ENCODE data around the gene TMCC2.
"Not testable (repeated sequence)": the region's sequence is repeated elsewhere in the genome, so short reads cannot be mapped to it uniquely, and the experiment has no call there.

Gene TMCC2

GRCh38 chr1:205227584-205228013 is at the start of gene TMCC2:
TSS of gene TMCC2 (plus strand) at chr1:205227946. CDS start at chr1:205228565, 619 bp downstream.
- DNase-seq (ENCODE audit: low read depth): peak; percentile 55

- DNase-seq (ENCODE audit: low read depth): no peak
These were observed 47.9 kb upstream of the TMCC2 start for GRCh38 chr1:205179842-205180241.

GRCh38 chr1:205180331-205180730 is 47.4 kb upstream of the TMCC2 start:
- not testable (repeated sequence) for DNase-seq (ENCODE audit: low read depth)

- DNase-seq (ENCODE audit: low read depth): no peak
These were observed 44.8 kb upstream of the TMCC2 start for GRCh38 chr1:205182930-205183329.

- no peak for DNase-seq (ENCODE audit: low read depth)
These were observed 43.9 kb upstream of the TMCC2 start for GRCh38 chr1:205183676-205184335.

- no peak for DNase-seq (ENCODE audit: low read depth)
These were observed 41.6 kb upstream of the TMCC2 start for GRCh38 chr1:205186191-205186590.

GRCh38 chr1:205187420-205187819 is 40.3 kb upstream of the TMCC2 start:
- DNase-seq (ENCODE audit: low read depth): no peak

GRCh38 chr1:205188098-205188497 is 39.6 kb upstream of the TMCC2 start:
- no peak for DNase-seq (ENCODE audit: low read depth)

GRCh38 chr1:205188596-205188995 is 39.1 kb upstream of the TMCC2 start:
- DNase-seq (ENCODE audit: low read depth): no peak

GRCh38 chr1:205189131-205189530 is 38.6 kb upstream of the TMCC2 start:
- no peak for DNase-seq (ENCODE audit: low read depth)

- DNase-seq (ENCODE audit: low read depth): no peak
These were observed 36.7 kb upstream of the TMCC2 start for GRCh38 chr1:205190845-205191577.

GRCh38 chr1:205191622-205192021 is 36.1 kb upstream of the TMCC2 start:
- DNase-seq (ENCODE audit: low read depth): no peak

GRCh38 chr1:205192287-205192686 is 35.5 kb upstream of the TMCC2 start:
- no peak for DNase-seq (ENCODE audit: low read depth)

GRCh38 chr1:205199090-205199930 is 28.4 kb upstream of the TMCC2 start:
- DNase-seq (ENCODE audit: low read depth): no peak

- DNase-seq (ENCODE audit: low read depth): no peak
These were observed 27.8 kb upstream of the TMCC2 start for GRCh38 chr1:205199931-205200299.

GRCh38 chr1:205204552-205204951 is 23.2 kb upstream of the TMCC2 start:
- no peak for DNase-seq (ENCODE audit: low read depth)

- DNase-seq (ENCODE audit: low read depth): no peak
These were observed 22.7 kb upstream of the TMCC2 start for GRCh38 chr1:205205055-205205454.

- no peak for DNase-seq (ENCODE audit: low read depth)
These were observed 18.9 kb upstream of the TMCC2 start for GRCh38 chr1:205208811-205209210.

- no peak for DNase-seq (ENCODE audit: low read depth)
These were observed 17.0 kb upstream of the TMCC2 start for GRCh38 chr1:205210756-205211168.

- peak; percentile 83 for DNase-seq (ENCODE audit: low read depth)
These were observed 16.4 kb upstream of the TMCC2 start, which contains the start of gene DSTYK for GRCh38 chr1:205211169-205211838. TSS of gene DSTYK (minus strand) at chr1:205211702. CDS start at chr1:205211535, 167 bp downstream.

GRCh38 chr1:205211839-205212536 is 15.8 kb upstream of the TMCC2 start:
- DNase-seq (ENCODE audit: low read depth): no peak
